Prostate gland (tissue), 2 donors: ENCODE measurements around the gene BAZ1B. TPM values are rescaled to one million over a fixed set of nuclear protein-coding genes. Genes with fewer than 3 reads are reported as not detected.
"Not testable (repeated sequence)": the region's sequence is repeated elsewhere in the genome, so short reads cannot be mapped to it uniquely, and the experiment has no call there.

Experiments
- DNase-seq: peaks from one replicate; pipeline ENCODE4 v3.0.0-alpha.2; 2019; ENCODE audit warnings: low spot score
- H3K27ac ChIP-seq, 2 donors: fragments of 200-600 bp; sonication (generic); 2 replicates each; pipeline ENCODE4 v1.5.1; 2017 to 2019
- H3K27me3 ChIP-seq: fragments of 200-600 bp; sonication (generic); replicated peaks from 2 replicates; pipeline ENCODE4 v1.5.1; 2019; ENCODE audit not compliant: insufficient read depth
- H3K36me3 ChIP-seq, 2 donors: fragments of 200-600 bp; sonication (generic); 1 replicate in 1 of 2; 2 replicates in 1 of 2; pipeline versions ENCODE4 v1.5.1 to v1.8.1; 2017 to 2019
- H3K4me1 ChIP-seq: fragments of 200-600 bp; sonication (generic); replicated peaks from 2 replicates; pipeline ENCODE4 v1.5.1; 2019
- H3K4me3 ChIP-seq, 2 donors: fragments of 200-600 bp; sonication (generic); 2 replicates each; pipeline ENCODE4 v1.5.1; 2017 to 2019
- H3K9me3 ChIP-seq: fragments of 200-600 bp; sonication (generic); 2 replicates; pipeline ENCODE4 v1.5.1; 2017
- POLR2A ChIP-seq: fragments of 450-650 bp; IDR thresholded peaks from one replicate; pipeline ENCODE4 v1.6.1; 2016; ENCODE audit warnings: antibody characterized with exemption, mild to moderate bottlenecking
- POLR2AphosphoS5 ChIP-seq: sonication (generic); formaldehyde crosslinking; IDR thresholded peaks from one replicate; pipeline ENCODE4 v1.6.1; 2017; ENCODE audit warnings: antibody characterized with exemption
- WGBS: methylation state at CpG from one replicate; pipeline ENCODE4 v1.1.5; 2018; 5-methylcytosine and 5-hydroxymethylcytosine counted together
- intact Hi-C: fragments of 100-400 bp; cut with DNase I; formaldehyde crosslinking; loops from one replicate; pipeline ENCODE4 v1.14.2; 2022
- total RNA-seq, 2 donors: library from RNA; depleted of rRNA; stranded (reverse); fragments of >200 nt; gene quantifications; one replicate each; pipeline ENCODE4 v1.1.0, GENCODE V29; 2016
- TF ChIP-seq, protein P1 (sequence below), 4 experiments: fragments of 200-600 bp in 2 of 4; fragments of 450-650 bp in 2 of 4; sonication (generic) in 2 of 4; IDR thresholded peaks; 1 replicate in 3 of 4; 2 replicates in 1 of 4; pipeline ENCODE4 v1.5.1; 2016 to 2019; ENCODE audit warnings: antibody characterized with exemption in 4 of 4, mild to moderate bottlenecking in 2 of 4, moderate library complexity in 2 of 4

Gene BAZ1B
- total RNA-seq, 2 donors from 2014 or later, result 43.4 to 56.4 TPM

DNA sequence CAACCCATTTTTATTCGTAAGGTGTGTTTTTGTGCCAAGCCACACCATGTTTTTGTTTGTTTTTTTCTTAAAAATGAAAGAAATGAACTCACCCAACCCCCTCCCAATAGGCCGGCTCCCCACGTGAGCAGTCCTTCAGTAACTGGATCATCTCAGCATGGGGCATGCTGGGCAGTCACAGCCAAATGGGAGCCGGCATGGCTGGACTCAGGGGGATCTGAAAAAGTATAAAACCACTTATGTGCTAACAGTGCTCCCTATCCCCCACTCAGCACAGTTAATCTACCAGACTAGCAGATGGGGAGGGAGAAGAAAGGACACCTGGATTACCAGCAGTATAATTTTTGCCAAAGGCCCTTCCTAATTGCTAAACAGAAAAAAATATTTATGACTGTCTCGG lies 39.3 kb downstream of the BAZ1B start:
- 64% methylated on average over 5 of the region's 5 CpGs for WGBS
- TF ChIP-seq POLR2A (no peak), POLR2AphosphoS5 (no peak)
- TF ChIP-seq, protein P1, sequence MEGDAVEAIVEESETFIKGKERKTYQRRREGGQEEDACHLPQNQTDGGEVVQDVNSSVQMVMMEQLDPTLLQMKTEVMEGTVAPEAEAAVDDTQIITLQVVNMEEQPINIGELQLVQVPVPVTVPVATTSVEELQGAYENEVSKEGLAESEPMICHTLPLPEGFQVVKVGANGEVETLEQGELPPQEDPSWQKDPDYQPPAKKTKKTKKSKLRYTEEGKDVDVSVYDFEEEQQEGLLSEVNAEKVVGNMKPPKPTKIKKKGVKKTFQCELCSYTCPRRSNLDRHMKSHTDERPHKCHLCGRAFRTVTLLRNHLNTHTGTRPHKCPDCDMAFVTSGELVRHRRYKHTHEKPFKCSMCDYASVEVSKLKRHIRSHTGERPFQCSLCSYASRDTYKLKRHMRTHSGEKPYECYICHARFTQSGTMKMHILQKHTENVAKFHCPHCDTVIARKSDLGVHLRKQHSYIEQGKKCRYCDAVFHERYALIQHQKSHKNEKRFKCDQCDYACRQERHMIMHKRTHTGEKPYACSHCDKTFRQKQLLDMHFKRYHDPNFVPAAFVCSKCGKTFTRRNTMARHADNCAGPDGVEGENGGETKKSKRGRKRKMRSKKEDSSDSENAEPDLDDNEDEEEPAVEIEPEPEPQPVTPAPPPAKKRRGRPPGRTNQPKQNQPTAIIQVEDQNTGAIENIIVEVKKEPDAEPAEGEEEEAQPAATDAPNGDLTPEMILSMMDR (IDR thresholded peaks at IDR 0.05), result no peak
- intact Hi-C loops, result no loop called here
- Histone ChIP-seq H3K27ac (no peak overlapping the region), H3K4me1 (no peaks in the 10 kb centered on the region), H3K27me3 (no peaks in the 10 kb centered on the region), H3K4me3 (no peak overlapping the region), H3K9me3 (no peaks in the 10 kb centered on the region), H3K36me3 (no peaks in the 10 kb centered on the region)
- no peak for DNase-seq

DNA sequence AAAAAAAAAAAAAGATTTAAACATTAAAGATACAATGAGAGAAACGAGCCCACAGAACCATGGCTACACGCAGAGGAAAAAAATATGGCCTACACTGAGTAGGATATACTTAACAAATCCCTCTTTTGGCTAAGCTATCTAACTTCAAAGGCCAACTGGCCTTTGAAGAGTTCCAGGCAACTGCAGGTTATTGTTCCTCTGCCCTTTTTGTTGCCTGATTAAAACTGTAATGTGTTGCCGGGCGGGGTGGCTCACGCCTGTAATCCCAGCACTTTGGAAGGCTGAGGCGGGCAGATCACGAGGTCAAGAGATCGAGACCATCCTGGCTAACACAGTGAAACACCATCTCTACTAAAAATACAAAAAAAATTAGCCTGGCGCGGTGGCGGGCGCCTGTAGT lies 40.6 kb downstream of the BAZ1B start:
- H3K4me3 ChIP-seq, H3K27ac ChIP-seq, intact Hi-C loops, H3K4me1 ChIP-seq, DNase-seq, H3K36me3 ChIP-seq, H3K27me3 ChIP-seq, H3K9me3 ChIP-seq: not testable (repeated sequence)
- 95% methylated on average over 12 of the region's 12 CpGs for WGBS

DNA sequence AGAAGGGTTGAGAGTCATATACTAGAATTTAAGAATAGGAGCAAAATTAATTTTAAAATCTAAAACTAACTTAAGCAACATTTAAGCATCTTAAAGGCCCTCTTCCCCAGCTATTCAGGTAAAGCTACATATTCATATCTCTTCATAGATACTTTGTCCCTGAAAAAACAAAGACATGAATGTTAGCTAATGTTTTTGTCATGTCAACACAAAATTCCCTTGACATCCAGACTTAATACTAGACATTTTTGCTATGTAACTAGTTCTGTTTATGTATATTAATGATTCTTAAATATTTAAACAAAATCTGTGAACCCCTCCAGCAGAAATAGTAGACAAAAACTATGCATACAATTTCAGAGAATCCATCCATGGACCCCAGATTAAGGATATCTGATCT lies 43.5 kb downstream of the BAZ1B start:
- TF ChIP-seq, protein P1 (IDR thresholded peaks at IDR 0.05), result no peak
- TF ChIP-seq POLR2A (no peak), POLR2AphosphoS5 (no peak)
- intact Hi-C loops, result no loop called here
- no peaks in the 10 kb centered on the region for H3K27me3 ChIP-seq
- H3K36me3 ChIP-seq, result no peaks in the 10 kb centered on the region
- H3K27ac ChIP-seq, result no peak overlapping the region
- no peaks in the 10 kb centered on the region for H3K4me1 ChIP-seq
- no peak for DNase-seq
- H3K9me3 ChIP-seq, result no peaks in the 10 kb centered on the region
- no peak overlapping the region for H3K4me3 ChIP-seq

DNA sequence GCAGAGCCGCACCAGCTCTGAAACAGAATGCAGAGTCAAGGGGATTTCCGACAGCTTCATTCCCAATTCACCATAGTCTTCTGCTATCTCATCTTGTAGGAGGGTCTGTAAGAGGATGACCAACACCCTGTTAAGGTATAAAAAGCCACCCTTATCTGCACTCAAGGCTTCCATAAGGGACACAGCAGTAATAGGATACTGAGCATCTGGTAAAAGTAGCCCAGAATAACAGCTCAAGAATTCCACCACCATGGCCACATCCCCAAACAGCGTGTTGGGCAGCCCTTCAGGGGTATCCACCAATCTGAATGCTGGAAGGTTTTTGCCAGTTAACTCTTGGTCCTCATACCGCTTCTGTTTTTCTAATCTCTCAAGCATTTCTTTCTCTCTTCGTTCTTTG lies 44.7 kb downstream of the BAZ1B start:
- Histone ChIP-seq H3K27ac (no peak overlapping the region), H3K4me1 (no peaks in the 10 kb centered on the region), H3K36me3 (no peaks in the 10 kb centered on the region), H3K9me3 (no peaks in the 10 kb centered on the region), H3K27me3 (no peaks in the 10 kb centered on the region), H3K4me3 (no peak overlapping the region)
- DNase-seq, result no peak
- WGBS, result 84% methylated on average over 5 of the region's 5 CpGs
- no peak for TF ChIP-seq POLR2AphosphoS5
- TF ChIP-seq, protein P1 (IDR thresholded peaks at IDR 0.05), result no peak
- TF ChIP-seq POLR2A, result no peak
- intact Hi-C loops, result no loop called here

DNA sequence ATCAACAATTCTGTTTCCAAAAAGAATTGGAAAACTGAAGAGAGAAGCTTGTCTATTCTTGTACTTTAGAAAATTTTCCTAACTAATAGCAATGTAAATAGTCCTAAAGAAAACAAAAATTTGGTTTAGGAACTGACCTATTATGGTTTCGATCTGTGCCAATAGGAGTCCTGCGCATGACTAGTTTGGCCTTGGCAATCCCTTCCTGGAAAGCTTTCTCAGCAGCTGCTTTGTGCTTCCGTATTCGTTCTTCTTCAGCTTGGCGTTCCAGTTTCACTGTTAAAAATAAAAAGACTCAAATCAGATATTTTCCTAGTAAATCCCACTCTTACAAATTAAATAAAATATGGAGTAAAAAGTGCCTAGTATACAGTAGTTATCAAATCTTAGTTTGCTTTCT lies 51.9 kb downstream of the BAZ1B start:
- Histone ChIP-seq H3K9me3 (no peaks in the 10 kb centered on the region), H3K27ac (no peak overlapping the region), H3K36me3 (peaks cover 0 to 16% of the 10 kb centered on the region in 2 donors), H3K27me3 (no peaks in the 10 kb centered on the region), H3K4me3 (no peak overlapping the region), H3K4me1 (no peaks in the 10 kb centered on the region)
- no peak for TF ChIP-seq POLR2A
- TF ChIP-seq, protein P1 (IDR thresholded peaks at IDR 0.05), result no peak
- no peak for TF ChIP-seq POLR2AphosphoS5
- WGBS, result 81% methylated on average over 5 of the region's 5 CpGs
- no peak for DNase-seq
- intact Hi-C loops, result no loop called here

DNA sequence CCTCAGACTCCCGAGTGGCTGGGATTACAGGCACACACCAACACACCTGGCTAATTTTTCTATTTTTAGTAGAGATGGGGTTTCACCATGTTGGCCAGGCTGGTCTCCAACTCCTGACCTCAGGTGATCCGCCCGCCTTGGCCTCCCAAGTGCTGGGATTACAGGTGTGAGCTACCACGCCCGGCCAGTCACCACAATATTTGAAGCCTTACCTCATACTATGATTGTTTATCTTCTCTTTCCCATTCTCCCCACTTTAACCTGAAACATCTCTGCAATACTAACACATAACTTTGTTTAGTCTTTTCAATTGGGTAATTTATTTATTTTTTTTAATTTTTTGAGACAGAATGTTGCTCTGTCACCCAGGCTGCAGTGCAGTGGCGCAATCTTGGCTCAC lies 55.0 kb downstream of the BAZ1B start:
- intact Hi-C loops, H3K27ac ChIP-seq, DNase-seq, H3K9me3 ChIP-seq, H3K4me3 ChIP-seq, H3K4me1 ChIP-seq, H3K27me3 ChIP-seq: not testable (repeated sequence)
- H3K36me3 ChIP-seq, result peaks cover 0 to 23% of the 10 kb centered on the region in 2 donors
- WGBS, result 91% methylated on average over 6 of the region's 6 CpGs
